Ovary (tissue), 9 donors: ENCODE results near the gene CCL20. TPM values are rescaled to one million over a fixed set of nuclear protein-coding genes. Genes with fewer than 3 reads are reported as not detected.
"Not testable (repeated sequence)": the region's sequence is repeated elsewhere in the genome, so short reads cannot be mapped to it uniquely, and the experiment has no call there.

Experiments used
- DNase-seq, 5 donors: peaks; one replicate each; pipeline ENCODE4 v3.0.0-alpha.2; 2019 to 2020
- H3K27ac ChIP-seq, 2 donors: fragments of 200-600 bp; one replicate each; pipeline versions ENCODE4 v1.5.1 to v1.8.0; 2019 to 2022
- H3K27me3 ChIP-seq: fragments of 200-600 bp; one replicate; pipeline ENCODE4 v1.8.0; 2022
- H3K36me3 ChIP-seq: fragments of 200-600 bp; sonication (generic); one replicate; pipeline ENCODE4 v1.5.1; 2019
- H3K4me1 ChIP-seq: one replicate; pipeline ENCODE4 v1.8.1; 2013; ENCODE audit warnings: mild to moderate bottlenecking, moderate library complexity; ENCODE audit not compliant: insufficient read depth
- H3K4me3 ChIP-seq: fragments of 200-600 bp; sonication (generic); one replicate; pipeline ENCODE4 v1.5.1; 2017
- H3K9me3 ChIP-seq, 2 donors: fragments of 200-600 bp in 1 of 2; sonication (generic) in 1 of 2; one replicate each; pipeline versions ENCODE4 v1.5.1 to v1.8.1; 2013 to 2019; ENCODE audit warnings: mild to moderate bottlenecking in 1 of 2, moderate library complexity in 1 of 2
- CTCF ChIP-seq, 3 donors: fragments of 450-650 bp in 2 of 3; fragments of 200-600 bp in 1 of 3; IDR thresholded peaks; one replicate each; pipeline versions ENCODE4 v1.5.1 to v1.8.0; 2016 to 2022; ENCODE audit warnings: antibody characterized with exemption in 3 of 3, mild to moderate bottlenecking in 1 of 3
- EP300 ChIP-seq: sonication (generic); formaldehyde crosslinking; IDR thresholded peaks from one replicate; pipeline ENCODE4 v1.6.1; 2017; ENCODE audit warnings: antibody characterized with exemption
- POLR2A ChIP-seq: fragments of 450-650 bp; IDR thresholded peaks from one replicate; pipeline ENCODE4 v1.6.1; 2017; ENCODE audit warnings: antibody characterized with exemption, mild to moderate bottlenecking, moderate library complexity
- whole genome bisulfite sequencing, 3 donors: extraction: QIAGEN DNeasy Blood & Tissue Kit in 1 of 3; methylation state at CpG; one replicate each; pipeline versions ENCODE4 v1.1.5 to v1.1.7; 2013 to 2017; 5-methylcytosine and 5-hydroxymethylcytosine counted together
- intact Hi-C, 4 donors: fragments of 100-400 bp; cut with DNase I; formaldehyde crosslinking; loops; one replicate each; pipeline versions ENCODE4 v1.11.0 to v1.15.1; 2022 to 2023
- polyA plus RNA-seq, 2 donors: library from polyadenylated mRNA; stranded (reverse); fragments of 200-250 nt in 1 of 2; fragments of 350-450 nt in 1 of 2; fragmentation: Illumina TruSeq in 1 of 2; extraction: RNeasy Lipid Tissue Mini Kit (QIAGEN cat#74804) in 1 of 2; gene quantifications; one replicate each; pipeline ENCODE4 v1.2.3, GENCODE V29; 2013 to 2014
- total RNA-seq, 7 donors: library from RNA; depleted of rRNA in 2 of 7; stranded (reverse); fragments of >200 nt in 2 of 7; fragmentation: NEBNext Ultra II Directional in 3 of 7; extraction: Animal tissue kit (Norgen Biotek cat#: 25700) in 3 of 7; gene quantifications; one replicate each; pipeline versions ENCODE4 v1.1.0 to v1.2.4, GENCODE V29; 2016 to 2023
- donor health status: DM: no; HTN: no; CAD: no; lungs with moderate emphysema.
- donor health status: DM: no; HTN: no; CAD: no.
- donor health status: Bipolar disorder and iron deficiency.
- donor health status: DM: yes; HTN: yes; CAD: no.
- donor health status: DM: no; HTN: no; CAD: no.
- donor health status: DM: yes; HTN: yes; CAD: no.

The CCL20 gene
- total and polyA plus RNA-seq, 9 donors: 0.43 to 6.4 (median 2.8) TPM; not detected in 5

- no peak for DNase-seq
- intact Hi-C loops: no loop called here
- no peak overlapping the region for H3K27ac ChIP-seq
Observed at GRCh38 chr2:227834916-227835650, 21.4 kb downstream of the CCL20 start.

GRCh38 chr2:227839339-227840129 lies 25.9 kb downstream of the CCL20 start:
- H3K27ac ChIP-seq, DNase-seq, H3K4me1 ChIP-seq, H3K4me3 ChIP-seq, H3K27me3 ChIP-seq, H3K9me3 ChIP-seq, H3K36me3 ChIP-seq, intact Hi-C loops: not testable (repeated sequence)
- 63 to 79% (median 68%) methylated on average over 7 of the region's 7 CpGs for WGBS, 3 donors

More at GRCh38 chr2:227834916-227835650, 21.4 kb downstream of the CCL20 start:
- TF ChIP-seq EP300: no peak
- TF ChIP-seq CTCF (IDR thresholded peaks at IDR 0.05): no peak
- TF ChIP-seq POLR2A: no peak
- H3K4me1 ChIP-seq: no peaks in the 10 kb centered on the region
- no peaks in the 10 kb centered on the region for H3K27me3 ChIP-seq
- H3K9me3 ChIP-seq: no peaks in the 10 kb centered on the region
- no peak overlapping the region for H3K4me3 ChIP-seq
- no peaks in the 10 kb centered on the region for H3K36me3 ChIP-seq
- 83 to 91% (median 84%) methylated on average over 5 of the region's 5 CpGs for WGBS, 3 donors

- no peak overlapping the region for H3K4me3 ChIP-seq
- H3K4me1 ChIP-seq: no peaks in the 10 kb centered on the region
- intact Hi-C loops: no loop called here
- H3K36me3 ChIP-seq: no peaks in the 10 kb centered on the region
- TF ChIP-seq EP300: no peak
- TF ChIP-seq POLR2A: no peak
- no peak for TF ChIP-seq CTCF (IDR thresholded peaks at IDR 0.05)
- H3K27ac ChIP-seq: no peak overlapping the region
- WGBS, 3 donors: 82 to 88% (median 88%) methylated on average over 1 of the region's 1 CpG
- H3K9me3 ChIP-seq: no peaks in the 10 kb centered on the region
- H3K27me3 ChIP-seq: no peaks in the 10 kb centered on the region
- no peak for DNase-seq
Observed at GRCh38 chr2:227846831-227847230, 33.2 kb downstream of the CCL20 start.

- no peak for TF ChIP-seq POLR2A
- TF ChIP-seq EP300: no peak
- TF ChIP-seq CTCF (IDR thresholded peaks at IDR 0.05): no peak
- no peak for DNase-seq
- H3K4me3 ChIP-seq: no peak overlapping the region
- no peaks in the 10 kb centered on the region for H3K9me3 ChIP-seq
- intact Hi-C loops: no loop called here
- no peaks in the 10 kb centered on the region for H3K4me1 ChIP-seq
- H3K36me3 ChIP-seq: no peaks in the 10 kb centered on the region
- no peak overlapping the region for H3K27ac ChIP-seq
- no peaks in the 10 kb centered on the region for H3K27me3 ChIP-seq
- 12 to 80% (median 20%) methylated on average over 3 of the region's 3 CpGs for whole genome bisulfite sequencing, 3 donors
Observed at GRCh38 chr2:227848146-227848545, 34.5 kb downstream of the CCL20 start.

GRCh38 chr2:227848586-227848985 lies 34.9 kb downstream of the CCL20 start:
- no peaks in the 10 kb centered on the region for H3K27me3 ChIP-seq
- TF ChIP-seq EP300: no peak
- no peak for TF ChIP-seq POLR2A
- TF ChIP-seq CTCF (IDR thresholded peaks at IDR 0.05): no peak
- no peaks in the 10 kb centered on the region for H3K36me3 ChIP-seq
- H3K27ac ChIP-seq: no peak overlapping the region
- WGBS, 3 donors: 74 to 82% (median 82%) methylated on average over 4 of the region's 4 CpGs
- no peak overlapping the region for H3K4me3 ChIP-seq
- no peaks in the 10 kb centered on the region for H3K4me1 ChIP-seq
- DNase-seq: no peak
- intact Hi-C loops: no loop called here
- H3K9me3 ChIP-seq: no peaks in the 10 kb centered on the region
